Left cardiac atrium (tissue), 4 donors: ENCODE results near the gene CYP1A2. TPM values are rescaled to one million over a fixed set of nuclear protein-coding genes. Genes with fewer than 3 reads are reported as not detected.
"Not testable (repeated sequence)": the region's sequence is repeated elsewhere in the genome, so short reads cannot be mapped to it uniquely, and the experiment has no call there.

ENCODE experiments used
- ATAC-seq, 2 donors: fragments of 200-7000 bp; cut with Tn5 transposase; one replicate each; pipeline ENCODE4 v1.9.1; 2020; ENCODE audit warnings: mild to moderate bottlenecking in 2 of 2, moderate library complexity in 2 of 2
- DNase-seq: peaks from one replicate; pipeline ENCODE4 v3.0.0-alpha.2; 2020
- intact Hi-C, 2 donors: fragments of 100-400 bp; cut with DNase I; formaldehyde crosslinking; loops; one replicate each; pipeline versions ENCODE4 v1.14.1 to v1.15.1; 2022 to 2023
- total RNA-seq, 2 donors: library from RNA; stranded (reverse); fragmentation: NEBNext Ultra II Directional; extraction: Animal tissue kit (Norgen Biotek cat#: 25700); gene quantifications; one replicate each; pipeline ENCODE4 v1.2.1, GENCODE V29; 2021
- donor health status: DM: no; HTN: yes; CAD: no.
- donor health status: DM: no; HTN: yes; CAD: no; lungs with severe emphysema.
- donor health status: DM: yes; HTN: yes; CAD: no.
- donor health status: Dilated cardiomyopathy.

Gene CYP1A2
- total RNA-seq, 2 donors from 2014 or later, result 0.12 TPM; not detected in 1

DNA sequence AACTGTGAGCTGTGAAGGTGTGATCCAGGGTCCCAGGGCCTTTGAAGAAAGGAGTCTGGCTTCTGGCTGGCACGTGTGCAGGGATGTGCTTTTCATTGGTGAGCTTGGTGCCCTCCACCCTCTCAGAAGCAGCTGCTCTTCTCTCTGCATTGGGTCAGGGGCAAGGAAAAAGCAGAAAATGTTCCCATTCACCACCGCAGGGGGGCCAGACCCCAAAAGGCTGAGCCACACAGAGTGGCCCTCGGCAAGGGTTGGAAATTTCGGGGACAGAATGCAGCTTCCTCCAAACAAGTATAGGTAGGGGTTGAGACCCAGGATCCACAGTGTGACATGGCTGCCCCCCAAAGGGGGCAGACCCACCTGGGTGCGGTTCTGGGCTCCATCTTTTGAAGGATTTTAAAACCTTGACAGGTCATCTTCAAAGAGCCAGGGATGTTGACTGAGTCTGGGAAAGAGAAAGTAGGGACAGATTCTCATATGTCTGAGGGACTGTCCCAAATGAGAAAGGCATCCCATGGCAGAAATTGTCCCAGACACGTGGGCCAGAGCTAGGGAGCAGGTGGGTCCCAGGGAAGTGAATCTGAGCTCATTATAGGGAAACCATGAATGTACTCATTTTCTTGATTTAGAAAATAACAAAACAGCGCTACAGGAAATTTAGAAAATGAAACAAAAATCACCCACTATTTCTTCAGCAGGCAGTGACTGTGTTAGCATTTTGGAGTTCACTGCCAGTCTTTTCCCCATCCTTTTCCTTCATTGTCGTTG, 36.0 kb downstream of the CYP1A2 start:
- intact Hi-C loops, result loop anchor here (5.0 to 10.0 kb wide), 3 partner anchors 50 to 153 kb away; partner anchors contain the start of genes COX5A (in 1 of the 2) and FAM219B (in 1 of the 2)
- no peak for DNase-seq
- ATAC-seq, result no peak

DNA sequence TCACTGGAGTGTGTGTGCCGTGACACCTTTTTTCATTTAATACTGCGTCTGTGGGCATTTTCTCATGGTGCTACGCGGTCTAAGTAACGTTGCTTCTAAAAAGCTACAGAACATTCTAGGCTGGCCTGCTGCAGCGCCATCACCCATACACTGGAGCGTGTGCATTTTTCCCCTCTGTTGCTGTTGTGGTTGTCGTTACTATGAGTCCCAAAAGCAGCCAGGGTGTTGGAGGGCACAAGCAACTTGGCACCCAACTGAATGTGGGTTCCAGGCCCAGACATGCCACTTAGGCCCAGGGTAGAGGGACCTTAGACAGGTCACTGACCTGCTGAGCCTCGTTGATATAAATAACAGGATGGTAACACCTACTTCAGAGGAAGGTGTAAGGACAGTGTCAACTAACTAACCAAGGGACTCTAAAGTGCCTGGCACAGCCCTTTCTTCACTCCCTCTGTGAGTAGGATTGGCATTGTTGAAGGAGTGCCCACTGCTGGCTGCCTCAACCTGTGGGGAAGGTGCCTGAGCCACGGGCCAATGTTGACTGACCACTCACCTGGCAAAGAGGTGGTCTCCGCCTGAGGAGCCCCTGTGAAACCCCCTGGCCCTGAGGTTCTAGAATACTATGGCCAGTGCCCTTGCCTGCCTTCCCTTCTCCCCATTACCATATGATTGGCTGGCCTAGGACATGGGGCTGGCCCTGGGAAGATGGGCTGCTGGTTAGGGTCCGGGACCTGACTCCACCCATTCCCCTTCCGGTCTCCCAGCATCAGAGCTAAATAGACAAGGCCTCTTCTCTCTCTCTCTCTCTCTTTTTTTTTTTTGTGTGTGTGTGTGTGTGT, 36.8 kb downstream of the CYP1A2 start:
- peak in 1 of 2 donors; percentile 9 for ATAC-seq
- DNase-seq, result peak; percentile 43
- intact Hi-C loops, result loop anchor here in 1 of 2 donors (10.0 kb wide), 2 partner anchors 49 to 119 kb away; partner anchors contain the start of gene FAM219B

DNA sequence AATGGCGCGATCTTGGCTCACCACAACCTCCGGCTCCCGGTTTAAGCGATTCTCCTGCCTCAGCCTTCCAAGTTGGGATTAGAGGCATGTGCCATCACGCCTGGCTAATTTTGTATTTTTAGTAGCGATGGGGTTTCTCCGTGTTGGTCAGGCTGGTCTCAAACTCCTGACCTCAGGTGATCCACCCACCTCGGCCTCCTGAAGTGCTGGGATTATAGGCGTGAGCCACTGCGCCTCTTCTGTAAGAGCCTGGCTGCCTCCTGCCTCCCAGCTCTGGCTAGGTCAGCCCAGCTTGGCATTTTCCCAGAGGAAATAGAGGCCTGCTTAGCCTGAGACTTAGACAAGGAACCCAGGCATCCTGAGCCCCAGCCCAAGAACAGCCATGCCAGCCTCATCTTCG, 37.4 kb downstream of the CYP1A2 start:
- DNase-seq, ATAC-seq: not testable (repeated sequence)
- intact Hi-C loops, result loop anchor here in 1 of 2 donors (10.0 kb wide), 2 partner anchors 49 to 119 kb away; partner anchors contain the start of gene FAM219B

DNA sequence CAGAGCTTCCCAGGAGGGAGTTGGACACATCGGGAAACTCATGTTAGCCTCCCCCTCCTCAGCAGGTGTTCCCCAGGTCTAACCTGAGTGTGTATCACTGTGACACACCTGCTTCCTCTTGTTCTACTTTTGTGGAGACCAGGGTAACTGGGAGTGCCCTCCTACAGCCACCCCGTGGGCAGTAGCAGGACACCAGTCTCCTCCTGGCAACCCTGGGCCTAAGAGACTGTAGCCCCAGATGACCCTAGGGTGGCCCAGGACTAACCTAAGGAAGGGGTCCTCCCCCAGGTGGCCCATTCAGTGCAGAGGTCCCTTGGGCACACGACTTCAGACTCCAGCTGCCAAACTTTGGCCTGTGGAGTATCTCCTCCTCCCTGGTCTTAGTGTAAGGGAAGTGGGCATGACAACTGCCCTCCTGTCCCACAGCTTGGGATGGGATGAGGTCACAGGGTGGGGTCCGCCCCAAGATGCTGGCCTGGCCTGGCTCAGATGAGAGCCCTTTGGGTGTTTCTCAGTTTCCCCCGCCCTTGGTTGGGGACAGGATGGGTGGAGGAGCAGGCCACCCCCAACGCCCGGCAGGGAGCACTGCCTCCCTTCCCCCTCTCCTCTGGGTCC, 38.0 kb downstream of the CYP1A2 start:
- DNase-seq (peak; percentile 64), ATAC-seq (peak in 1 of 2 donors; percentile 18)
- intact Hi-C loops, result loop anchor here in 1 of 2 donors (10.0 kb wide), 2 partner anchors 48 to 118 kb away; partner anchors contain the start of gene FAM219B

DNA sequence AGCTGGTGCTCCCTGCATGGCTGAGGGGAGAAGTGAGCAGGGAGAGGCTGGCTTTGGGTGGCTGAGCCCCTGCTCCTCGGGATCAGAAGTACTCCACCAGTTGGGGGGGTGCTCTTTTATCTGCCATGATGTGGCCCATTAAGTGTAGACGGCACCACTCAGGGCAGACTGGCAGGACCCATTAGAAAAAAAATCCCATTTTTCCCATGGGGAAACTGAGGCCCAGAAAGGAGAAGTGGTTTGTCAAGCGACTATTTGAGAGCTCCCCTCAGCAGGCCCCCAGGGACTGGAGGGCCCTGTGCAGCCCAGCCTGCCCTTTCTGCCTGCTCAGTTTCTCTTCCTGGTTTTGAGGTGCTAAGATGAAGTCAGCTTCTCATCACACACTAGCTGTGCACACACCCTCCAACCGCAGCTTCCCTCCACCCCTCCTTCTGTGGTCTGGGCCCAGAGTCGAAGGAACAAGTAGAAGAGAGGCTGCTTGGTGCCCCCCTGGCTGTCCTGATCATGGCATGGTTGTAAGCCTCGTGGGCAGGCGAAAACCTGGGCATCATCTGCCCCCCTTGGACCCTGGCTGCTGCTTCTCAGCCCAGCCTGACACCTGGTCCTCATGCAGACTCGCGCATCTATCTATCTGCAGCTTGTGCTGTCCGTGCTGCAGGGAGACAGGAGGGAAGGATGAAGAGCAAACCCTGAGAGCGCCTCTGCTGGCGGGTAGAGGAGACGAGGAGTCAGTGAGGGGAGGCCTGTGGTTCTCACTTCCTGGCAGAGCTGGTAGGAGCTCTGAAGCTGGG, 38.8 kb downstream of the CYP1A2 start:
- peak; percentile 67 for DNase-seq
- ATAC-seq, result peak; percentile 38 to 42
- intact Hi-C loops, result loop anchor here in 1 of 2 donors (10.0 kb wide), 2 partner anchors 47 to 117 kb away; partner anchors contain the start of gene FAM219B

DNA sequence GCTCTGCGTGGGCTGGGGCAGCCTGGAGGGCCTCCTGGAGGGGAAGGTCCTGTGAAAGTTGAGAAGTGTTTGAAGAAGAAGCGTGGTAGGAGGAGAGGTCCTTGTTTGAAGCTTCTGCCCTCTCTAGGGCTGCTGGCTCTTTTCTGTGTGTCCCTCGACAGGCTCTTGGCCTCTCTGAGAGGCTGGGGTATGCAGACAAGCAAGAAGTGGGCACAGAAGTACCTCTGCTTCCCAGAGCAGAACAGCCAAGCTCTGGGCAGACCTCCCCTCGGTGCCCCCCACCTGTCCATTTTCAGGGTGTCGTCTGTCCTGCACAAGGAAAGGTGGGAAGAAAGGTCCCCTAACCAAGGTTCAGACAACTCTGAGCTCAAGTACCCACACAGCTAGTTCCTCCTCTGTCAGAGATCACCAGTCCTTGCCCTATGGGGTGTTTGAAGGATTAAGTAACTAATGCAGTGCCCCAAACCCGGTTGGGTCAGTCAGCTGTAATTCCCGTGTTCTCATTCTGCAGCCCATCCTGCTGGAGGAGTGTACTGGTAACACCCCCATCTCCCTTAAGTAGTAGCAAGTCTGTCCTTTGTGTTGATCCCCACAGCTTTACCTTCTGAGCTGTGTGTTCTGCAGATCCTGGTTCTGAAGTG, 39.5 kb downstream of the CYP1A2 start:
- intact Hi-C loops, result loop anchor here in 1 of 2 donors (10.0 kb wide), 2 partner anchors 47 to 117 kb away; partner anchors contain the start of gene FAM219B
- ATAC-seq (no peak), DNase-seq (no peak)

DNA sequence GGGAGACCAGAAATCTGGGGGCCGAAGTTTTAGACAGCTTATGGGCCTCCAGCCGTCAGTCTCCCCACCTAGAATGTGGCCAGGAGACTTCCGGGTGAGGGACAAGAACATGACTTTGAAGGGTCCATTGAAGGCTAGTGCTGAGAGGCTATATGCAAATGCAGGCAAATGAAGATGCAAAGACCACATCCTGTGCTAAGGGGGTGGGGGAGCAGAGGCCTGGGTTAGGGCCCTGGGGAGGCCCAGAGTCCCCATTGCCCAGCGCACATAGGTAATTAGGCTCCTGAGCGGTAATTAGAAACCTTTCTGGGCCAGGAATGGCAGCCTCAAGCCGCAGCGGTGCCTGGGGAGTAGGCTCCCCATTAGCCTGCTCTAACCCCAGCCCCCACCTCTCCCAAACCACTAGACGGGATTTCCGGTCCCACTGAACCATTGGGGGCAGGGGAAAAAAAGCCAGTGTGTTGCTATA, 40.1 kb downstream of the CYP1A2 start:
- no peak for ATAC-seq
- DNase-seq, result no peak
- intact Hi-C loops, result loop anchor here in 1 of 2 donors (10.0 kb wide), 2 partner anchors 46 to 116 kb away; partner anchors contain the start of gene FAM219B

DNA sequence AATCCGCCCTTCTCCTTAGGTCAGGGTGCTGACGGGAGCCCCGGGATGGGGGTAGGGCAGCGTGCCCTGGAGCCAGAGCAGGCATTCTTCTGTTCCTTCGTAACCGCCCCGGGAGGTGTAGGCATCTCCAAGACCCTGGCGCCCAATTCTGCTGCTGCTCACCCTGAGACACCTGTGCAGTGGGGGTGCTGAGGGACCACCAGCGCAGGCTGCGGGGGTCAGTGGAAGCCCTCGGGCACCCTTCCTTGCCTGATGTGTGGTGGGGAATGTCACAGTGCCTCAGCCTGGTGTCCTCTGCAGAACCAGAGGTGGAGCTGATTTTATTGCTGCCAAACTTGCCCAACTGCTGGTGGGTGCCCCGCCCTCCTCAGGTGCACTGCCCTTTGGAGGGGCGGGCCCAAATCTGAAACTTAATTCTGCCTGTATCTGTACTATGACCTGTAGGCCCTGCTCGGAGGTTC, 40.6 kb downstream of the CYP1A2 start:
- ATAC-seq, result no peak
- intact Hi-C loops, result loop anchor here in 1 of 2 donors (10.0 kb wide), 2 partner anchors 46 to 116 kb away; partner anchors contain the start of gene FAM219B

DNA sequence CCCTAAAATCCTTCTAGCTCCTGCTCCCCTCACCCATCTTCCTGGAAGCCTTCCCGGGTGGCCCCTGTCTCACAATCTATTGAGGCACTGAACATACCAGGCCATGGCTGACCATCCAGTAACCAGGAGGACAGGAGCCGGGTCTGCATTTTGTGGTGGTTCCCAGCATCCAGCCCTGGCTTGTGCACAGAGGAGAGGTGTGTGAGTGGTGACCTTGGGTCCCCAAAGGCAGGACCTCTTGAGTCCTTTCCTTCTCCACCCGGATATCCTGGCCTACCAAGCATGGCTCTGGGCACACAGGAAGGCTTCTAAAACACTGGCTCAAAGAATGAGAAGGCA, 41.1 kb downstream of the CYP1A2 start:
- intact Hi-C loops, result loop anchor here in 1 of 2 donors (10.0 kb wide), 2 partner anchors 45 to 115 kb away; partner anchors contain the start of gene FAM219B
- ATAC-seq, result no peak
- DNase-seq, result no peak

More for the DNA sequence above, 40.6 kb downstream of the CYP1A2 start:
- DNase-seq, result no peak

DNA sequence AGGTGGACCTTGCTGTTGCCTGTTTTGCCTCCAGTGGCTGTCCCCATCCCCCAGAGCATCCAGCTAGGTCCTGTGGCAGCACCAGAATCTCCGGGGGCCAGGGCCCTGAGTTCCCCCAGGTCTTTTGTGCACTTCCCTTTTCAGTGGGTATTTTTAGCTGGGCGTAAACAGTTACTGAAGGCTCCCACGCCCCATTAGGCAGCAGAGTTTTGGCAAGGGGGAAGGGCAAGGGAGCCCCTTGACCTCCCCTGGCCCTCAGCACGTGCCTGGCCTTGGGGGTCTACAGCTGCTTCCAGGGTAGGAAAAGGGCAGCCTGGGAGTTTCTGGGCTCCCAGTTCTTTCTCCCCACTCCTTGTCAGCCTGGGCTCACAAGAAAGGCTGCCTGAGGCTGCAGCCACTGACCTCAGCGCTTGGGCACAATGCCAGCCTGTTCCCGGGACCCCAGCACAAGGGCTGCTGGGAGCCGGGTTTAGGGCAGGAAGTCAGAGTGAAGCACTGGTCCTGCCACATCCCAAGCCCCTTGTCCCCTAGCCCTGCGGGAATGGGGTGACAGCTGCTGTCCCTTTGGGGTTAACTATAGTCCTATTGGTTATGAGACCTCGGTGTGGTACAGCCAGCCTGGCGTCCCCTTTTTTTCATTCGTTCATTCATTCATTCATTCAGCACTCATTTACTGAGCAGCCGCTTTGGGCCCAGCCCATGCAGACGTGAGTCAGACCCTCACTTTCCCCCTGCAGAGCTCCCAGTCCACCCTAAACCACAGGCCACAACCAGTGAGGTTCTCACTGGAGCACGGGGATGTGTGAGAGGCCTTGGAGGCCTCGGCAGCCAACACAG, 41.7 kb downstream of the CYP1A2 start:
- ATAC-seq (peak; percentile 39 to 44), DNase-seq (peak; percentile 87)
- intact Hi-C loops, result no loop called here

DNA sequence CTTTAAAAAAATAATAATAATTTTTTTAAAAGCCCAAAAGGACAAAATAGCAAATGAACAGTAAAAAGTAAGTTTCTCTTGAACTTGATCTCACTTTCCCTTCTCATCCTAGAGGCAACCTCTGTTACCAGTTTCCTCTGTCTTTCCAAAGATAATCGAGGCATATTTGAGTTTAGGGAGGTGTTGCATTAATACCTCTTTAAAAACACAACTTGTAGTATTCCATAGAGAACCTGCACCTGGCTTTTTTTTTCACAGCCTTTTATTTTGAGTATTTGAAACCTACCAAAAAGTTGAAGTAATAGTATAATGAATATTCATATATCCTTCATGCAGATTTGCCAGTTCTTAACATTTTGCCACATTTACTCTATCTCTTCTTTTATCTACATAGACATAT, 42.4 kb downstream of the CYP1A2 start:
- no peak for ATAC-seq
- intact Hi-C loops, result no loop called here

DNA sequence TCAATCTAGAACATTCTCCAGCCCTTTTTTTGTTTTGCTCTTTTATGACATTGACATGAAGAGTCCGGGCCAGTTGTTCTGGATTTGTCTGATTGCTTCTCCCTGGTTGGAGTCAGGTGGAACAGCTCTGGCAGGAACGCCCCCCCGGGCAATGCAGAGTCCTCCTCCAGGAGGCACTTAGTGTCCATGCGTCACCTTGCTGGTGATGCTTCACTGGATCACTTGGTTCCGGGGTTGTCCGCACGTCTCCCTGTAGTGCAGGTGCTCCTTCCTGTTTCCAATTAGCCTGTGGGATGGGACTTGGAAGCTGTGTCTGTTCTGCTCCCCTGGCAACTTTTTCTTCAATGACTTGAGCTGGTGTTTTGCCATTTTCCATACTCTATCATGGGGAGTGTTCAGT, 43.0 kb downstream of the CYP1A2 start:
- ATAC-seq, result no peak
- intact Hi-C loops, result no loop called here
- DNase-seq, result no peak

More for the DNA sequence above, 42.4 kb downstream of the CYP1A2 start:
- DNase-seq, result no peak

DNA sequence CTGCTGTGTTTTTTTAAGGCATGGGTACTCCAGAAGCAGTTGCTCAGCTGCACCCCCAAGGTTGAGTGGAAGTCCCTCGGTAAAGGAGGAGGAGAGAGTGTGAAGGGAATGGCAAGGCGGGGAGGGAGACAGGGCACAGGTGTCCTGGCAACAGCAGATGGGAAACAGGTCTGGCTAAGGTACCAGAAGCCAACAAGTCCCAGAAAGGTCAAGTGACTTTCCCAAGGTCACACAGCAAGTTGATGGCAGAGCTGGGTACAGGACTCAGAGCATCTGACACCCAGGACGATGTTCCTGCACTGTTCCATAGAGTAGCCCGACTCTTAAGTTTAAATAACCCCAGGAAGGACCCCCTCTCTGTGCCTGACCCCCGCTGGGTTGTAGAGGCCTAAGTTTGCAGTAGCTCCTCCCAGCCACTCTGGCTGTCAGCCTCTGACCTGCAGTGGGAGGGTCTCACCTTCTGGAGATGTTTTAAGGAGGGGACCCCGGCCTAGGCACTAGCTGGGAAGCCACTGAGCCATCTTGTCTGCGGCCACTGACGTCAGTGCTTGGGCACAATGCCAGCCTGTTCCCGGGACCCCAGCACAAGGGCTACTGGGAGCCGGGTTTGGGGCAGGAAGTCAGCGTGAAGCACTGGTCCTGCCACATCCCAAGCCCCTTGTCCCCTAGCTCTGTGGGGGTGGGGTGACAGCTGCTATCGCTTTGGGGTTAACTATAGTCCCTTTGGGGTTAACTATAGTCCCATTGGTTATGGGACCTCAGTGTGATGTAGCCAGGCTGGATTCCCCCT, 43.8 kb downstream of the CYP1A2 start:
- ATAC-seq (no peak), DNase-seq (no peak)
- intact Hi-C loops, result no loop called here

DNA sequence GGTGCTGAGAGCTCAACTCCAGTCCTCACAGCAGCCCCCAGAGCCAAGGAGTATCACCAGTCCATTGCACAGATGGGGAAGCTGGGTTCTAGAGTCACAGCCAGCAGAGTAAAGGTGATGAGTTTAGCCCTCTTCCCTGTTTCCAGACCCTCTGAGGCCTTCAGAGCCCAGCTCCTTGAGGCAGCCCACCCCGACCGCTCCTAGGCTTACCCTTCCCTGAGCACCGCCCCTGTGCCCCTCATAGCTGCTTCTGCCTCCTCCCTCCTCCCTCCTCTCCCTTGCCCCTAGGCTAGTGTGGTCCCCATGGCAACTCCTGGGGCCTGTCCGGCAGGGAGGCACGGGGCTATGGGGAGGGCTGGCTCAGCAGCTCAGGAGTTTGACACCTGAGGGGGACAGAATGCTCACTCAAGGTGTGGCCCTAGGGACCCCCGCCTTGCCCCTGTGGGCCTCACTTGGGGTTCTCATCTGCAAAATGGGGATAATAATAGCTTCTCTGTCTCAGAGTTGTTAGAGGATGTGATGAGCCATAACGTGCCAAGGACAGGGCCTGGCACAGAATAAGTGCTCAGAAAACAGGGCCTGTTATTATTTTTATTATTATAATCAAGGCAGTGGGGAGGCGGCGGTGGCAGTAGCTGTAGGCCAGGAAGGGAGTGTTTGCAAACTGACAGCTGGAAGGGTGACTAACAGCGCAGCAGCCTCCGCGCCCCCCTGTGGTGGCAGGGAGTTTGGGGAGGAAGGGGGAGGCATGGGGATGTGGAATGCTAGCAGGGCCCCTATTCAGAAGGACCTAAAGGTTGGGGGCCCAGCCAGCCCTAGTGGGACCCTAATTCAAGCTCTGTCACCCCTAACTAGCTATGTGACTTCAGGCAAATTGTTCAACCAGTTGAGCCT, 44.7 kb downstream of the CYP1A2 start:
- DNase-seq (no peak), ATAC-seq (no peak)
- intact Hi-C loops, result no loop called here
